Measurements from ENCODE around the gene PROCA1.
"Not testable (repeated sequence)": the region's sequence is repeated elsewhere in the genome, so short reads cannot be mapped to it uniquely, and the experiment has no call there.

The PROCA1 gene

DNA sequence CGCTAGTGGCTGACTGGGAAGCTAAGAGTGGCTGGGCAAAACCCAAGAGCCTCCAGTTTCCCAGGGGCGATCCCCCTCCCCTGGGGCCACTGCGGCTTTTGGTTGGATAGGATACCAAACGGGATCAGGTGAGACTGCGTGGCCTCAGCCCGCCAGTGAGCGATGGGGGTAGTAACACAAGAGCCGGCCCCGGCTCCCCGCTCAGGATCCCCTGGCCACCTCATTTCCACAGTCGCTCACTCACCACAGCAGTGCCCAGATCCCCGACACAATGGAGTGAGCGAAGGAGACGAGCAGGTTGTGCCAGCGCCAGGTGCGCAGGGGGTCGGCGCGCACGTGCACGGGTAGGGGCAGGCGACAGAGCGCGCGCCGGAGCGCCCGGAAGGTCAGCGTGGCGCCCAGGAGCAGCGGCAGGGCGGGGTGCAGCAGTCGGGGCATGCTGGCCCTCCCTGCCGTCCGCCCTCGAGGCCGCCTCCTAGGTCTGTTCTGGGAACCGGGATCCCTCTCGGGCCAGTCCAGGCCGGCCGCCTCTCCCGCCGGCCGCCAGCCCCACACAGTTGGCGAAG, 14.1 kb upstream of the PROCA1 start:
- DNase-seq (ENCODE audit: low read depth) = no peak

DNA sequence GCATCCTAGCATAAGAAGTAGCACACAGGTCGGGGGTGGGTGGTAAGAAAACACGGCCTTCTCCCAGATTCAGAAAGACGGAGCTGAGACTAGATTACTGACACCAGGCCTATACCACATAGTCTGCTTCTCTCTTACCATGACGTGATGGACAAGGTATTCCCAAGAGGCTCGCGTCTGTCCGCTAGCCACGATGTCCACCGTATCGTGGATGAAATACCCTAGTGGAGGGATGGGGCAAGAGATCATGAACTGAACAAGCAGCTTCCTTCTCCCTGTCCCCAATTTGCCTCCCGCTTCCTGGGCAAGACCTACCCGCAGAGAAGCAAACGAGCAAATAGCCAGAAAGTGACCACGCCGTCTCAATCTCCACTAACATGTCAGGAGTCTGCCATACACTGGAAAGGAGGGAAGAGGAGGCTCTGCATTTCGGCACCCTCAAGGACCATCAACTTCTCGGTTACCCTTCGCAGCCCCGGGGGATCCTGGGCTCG, 13.5 kb upstream of the PROCA1 start:
- no peak for DNase-seq (ENCODE audit: low read depth)

DNA sequence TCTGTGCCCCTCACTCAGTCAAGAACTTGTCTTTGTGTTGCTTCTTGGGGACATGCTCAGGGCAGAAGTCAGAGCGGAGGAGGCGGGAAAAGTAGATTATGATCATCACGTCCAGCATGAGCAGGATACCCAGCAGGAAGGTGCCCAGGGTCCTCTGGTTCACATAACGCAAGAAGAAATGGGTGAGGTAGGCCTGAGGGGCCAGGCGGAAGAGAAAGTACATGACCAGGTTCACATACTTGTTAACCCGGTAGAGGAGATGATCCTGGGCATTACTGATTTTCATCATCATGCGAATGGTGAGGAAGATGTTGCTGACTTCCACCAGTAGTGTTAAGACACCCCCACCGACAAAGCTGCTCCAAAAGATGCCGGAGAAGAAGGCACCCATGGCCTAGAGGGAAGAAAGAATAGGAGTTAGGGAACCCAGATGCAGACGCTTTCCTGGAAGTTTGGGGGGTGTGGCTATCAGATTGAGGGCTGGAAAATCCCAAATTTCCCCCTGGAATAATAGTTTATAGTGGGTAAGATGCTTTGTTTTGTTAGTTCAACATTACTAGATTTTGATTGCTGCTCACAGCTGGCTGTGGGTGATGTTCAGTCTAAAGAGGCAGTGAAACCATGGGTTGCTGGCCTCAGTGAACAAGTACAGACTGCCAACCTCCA, 12.9 kb upstream of the PROCA1 start:
- no peak for DNase-seq (ENCODE audit: low read depth)

DNA sequence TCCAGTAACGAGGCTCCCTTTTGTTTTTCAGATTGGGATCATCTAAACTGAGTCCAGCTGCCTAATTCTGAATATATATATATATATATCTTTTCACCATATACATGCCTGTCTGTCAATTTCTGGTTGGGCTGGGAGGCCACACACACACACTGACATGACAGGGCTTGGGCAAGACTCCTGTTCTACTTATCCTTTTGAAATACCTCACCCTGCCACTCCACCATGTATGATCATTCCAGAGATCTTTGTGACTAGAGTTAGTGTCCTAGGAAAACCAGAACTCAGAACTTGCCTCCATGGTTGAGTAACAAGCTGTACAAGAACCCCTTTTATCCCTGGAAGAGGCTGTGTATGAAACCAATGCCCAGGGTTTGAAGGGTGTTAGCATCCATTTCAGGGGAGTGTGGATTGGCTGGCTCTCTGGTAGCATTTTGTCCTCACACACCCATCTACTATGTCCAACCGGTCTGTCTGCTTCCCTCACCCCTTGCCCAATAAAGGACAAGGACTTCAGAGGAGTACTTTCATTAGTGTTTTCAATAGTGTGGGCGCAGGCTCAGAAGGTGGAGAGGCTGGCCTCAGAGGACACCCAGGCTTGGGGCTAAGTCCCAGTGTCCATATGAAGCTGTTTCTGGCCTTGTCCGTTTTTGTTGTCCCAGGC, 12.3 kb upstream of the PROCA1 start:
- not testable (repeated sequence) for DNase-seq (ENCODE audit: low read depth)

DNA sequence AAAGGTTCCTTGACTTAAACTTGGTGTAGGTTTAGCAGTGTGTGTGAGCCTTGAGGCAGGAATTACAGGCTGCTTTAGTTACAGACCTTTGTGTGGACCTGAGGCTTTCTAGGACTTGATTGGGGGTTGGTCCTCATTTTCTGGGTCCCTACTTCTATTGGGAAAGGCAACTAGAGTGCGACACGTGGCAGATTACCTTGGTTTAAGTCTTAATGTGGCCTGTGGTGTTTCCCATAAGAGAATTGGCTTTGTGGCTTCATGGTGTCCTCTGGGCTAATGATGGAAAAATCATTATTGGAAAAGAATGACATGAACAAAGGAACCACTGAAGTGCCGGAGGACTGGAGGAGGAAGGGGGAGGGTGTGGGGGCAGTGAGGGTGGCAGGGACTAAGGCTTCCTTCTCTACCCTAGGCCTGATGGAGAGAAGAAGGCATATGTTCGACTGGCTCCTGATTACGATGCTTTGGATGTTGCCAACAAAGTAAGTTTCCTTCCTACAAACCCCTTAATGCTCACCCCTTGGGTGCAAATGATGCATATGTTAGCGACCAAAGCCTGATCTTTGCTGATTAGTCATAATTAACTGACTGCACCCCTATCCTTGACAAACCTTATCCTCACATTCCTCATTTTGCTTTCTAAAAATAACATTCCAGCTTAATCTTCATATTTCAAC, 11.6 kb upstream of the PROCA1 start:
- no peak for DNase-seq (ENCODE audit: low read depth)

DNA sequence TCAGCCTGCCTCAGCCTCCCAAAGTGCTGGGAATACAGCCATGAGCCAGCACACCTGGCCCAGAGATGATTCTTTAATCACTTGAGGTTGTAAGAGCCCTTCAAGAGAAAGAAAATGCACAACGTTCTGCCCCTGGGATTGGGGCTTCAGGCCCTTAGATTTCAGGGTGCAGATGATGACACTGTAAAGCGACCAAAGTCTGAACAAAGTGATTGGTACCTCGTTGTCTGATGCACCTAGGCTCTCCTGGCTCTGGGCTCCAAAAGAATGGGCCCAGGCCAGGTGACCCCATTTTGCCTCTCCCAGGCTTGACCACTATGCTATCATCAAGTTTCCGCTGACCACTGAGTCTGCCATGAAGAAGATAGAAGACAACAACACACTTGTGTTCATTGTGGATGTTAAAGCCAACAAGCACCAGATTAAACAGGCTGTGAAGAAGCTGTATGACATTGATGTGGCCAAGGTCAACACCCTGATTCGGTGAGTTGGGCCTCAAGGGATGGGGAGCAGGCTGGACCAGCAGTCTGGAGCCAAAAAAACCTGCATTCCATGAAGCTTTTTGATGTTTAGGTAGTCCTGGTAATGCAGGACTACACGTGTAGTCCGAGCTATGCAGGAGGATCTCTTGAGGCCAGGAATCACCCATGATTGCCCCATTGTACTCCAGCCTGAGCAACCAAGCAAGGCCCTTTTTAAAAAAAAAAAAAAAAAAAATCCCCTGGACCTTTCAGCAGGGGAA, 10.9 kb upstream of the PROCA1 start:
- no peak for DNase-seq (ENCODE audit: low read depth)

DNA sequence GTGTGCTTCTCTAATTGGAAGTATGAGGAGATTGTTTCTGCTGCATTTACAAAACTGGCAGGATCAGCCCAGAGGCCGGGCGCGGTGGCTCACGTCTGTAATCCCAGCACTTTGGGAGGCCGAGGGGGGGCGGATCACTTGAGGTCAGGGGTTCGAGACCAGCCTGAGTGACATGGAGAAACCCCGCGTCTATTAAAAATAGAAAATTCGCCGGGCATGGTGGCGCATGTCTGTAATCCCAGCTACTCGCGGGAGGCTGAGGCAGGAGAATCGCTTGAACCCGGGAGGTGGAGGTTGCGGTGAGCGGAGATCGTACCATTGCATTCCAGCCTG, 9.3 kb upstream of the PROCA1 start:
- not testable (repeated sequence) for DNase-seq (ENCODE audit: low read depth)

DNA sequence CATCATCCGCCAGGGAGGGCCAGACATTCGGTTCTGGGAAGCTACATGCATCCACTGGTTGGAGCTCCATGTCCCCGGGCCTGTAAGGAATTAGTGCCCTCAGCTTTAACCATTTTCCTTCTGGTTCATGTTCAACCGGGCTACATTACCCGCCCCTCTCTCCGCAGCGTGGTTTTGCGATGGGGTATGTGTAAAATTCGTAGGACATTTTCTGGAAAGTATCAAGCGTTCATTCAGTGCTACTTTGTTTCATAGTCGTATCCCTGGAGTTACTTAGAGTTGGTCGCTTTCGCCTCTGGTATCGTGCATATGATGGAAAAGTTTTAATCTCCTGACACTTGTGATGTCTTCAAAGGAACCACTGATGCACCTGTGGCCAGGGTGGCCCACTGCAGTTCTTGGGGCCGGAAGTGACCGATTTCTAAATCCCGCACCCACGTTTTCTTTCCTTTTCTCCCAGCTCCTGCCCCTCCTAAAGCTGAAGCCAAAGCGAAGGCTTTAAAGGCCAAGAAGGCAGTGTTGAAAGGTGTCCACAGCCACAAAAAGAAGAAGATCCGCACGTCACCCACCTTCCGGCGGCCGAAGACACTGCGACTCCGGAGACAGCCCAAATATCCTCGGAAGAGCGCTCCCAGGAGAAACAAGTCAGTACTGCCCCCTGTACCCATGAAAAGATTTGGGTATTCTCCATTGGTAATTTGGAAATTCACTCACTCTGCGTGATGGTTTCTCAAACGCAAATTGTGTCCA, 8.7 kb upstream of the PROCA1 start:
- no peak for DNase-seq (ENCODE audit: low read depth)

DNA sequence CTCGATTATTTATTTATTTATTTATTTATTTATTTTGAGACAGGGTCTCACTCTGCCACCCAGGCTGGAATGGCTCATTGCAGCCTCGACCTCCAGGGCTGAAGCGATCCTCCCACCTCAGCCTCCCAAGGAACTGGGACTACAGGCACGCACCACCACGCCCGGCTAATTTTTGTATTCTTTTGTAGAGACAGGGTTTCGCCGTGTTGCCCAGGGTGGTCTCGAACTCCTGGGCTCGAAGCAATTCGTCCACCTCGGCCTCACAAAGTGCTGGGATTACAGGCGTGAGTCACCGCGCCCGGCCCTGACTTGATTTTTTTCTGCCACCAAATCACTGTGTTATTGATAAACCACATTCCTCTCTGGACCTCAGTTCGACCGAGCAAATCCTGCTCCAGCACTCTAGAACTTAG, 7.3 kb upstream of the PROCA1 start:
- DNase-seq (ENCODE audit: low read depth) = no peak

DNA sequence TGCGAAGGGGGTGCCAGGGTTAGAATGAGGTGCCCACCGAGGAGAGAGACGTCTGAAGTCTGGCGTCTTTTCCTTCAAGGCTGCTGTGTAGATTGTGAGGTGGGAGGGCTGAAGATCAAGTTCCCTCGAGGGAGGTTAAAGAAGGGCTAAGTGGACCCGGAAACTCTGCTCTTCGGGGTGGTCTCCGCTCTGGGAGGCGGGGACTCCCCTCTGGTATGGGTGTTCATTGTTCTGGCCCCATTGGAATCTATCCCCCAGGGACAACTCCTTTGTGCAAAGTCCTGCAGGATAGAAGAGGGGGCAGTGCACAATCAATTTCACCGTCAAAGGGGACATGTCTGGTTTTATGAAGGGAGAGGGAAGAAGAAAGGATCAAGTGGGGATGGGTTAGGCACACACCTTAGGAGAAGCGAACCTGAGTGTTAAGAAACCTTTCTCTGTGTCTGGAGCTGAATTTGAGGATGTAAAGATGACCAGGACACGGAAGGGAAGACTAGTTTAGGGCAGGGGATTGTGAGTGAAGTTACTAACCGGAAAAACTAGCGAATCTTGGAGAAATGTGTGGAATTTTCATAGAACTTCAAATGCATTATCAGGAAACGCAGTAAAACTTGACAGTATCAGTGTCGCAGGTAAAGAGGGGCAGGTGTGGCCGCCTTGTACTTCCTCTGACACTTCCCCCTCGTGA, 6.8 kb upstream of the PROCA1 start:
- no peak for DNase-seq (ENCODE audit: low read depth)

DNA sequence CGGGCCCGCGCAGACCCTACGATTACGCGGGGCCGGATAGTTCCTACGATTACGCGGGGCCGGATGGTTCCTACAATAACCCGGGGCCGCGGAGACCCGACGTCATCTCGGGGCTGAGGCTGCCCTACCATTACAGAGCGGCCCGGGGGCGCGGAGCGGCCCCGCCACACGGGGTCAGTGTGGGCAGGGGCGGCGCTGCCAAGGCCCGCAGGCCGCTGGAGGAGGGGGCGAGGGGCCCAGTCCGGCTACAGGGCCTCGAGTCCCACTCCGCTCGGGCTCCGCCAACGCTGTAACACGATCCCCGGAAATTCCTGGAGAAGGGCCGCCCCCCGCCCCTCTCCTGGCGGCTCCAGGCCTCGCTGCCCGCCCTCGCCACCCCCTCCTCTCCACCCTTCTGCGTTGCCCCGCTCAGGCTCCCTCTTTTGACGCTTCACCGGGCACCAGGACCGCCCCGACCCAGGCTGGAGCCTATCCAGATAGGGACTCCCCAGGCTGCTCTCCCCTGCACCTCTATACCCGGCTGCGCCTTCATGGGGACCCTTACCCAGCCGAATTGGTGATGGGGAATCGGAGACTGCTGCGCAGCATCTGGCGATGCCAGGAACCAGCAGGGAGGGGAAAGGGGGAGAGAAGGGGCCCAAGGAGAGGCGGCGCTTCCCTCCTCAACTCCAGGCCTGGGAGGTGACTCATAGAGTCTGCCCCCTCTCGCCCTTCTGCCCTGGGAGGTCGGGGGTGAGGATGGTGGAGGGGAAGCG, 6.1 kb upstream of the PROCA1 start, which contains the start of gene RAB34:
RAB34 (minus strand) TSS at position 291 of the 755 bp plus-strand sequence. CDS start 602 bp downstream, outside the sequence.
- peak; percentile 58 for DNase-seq (ENCODE audit: low read depth)

DNA sequence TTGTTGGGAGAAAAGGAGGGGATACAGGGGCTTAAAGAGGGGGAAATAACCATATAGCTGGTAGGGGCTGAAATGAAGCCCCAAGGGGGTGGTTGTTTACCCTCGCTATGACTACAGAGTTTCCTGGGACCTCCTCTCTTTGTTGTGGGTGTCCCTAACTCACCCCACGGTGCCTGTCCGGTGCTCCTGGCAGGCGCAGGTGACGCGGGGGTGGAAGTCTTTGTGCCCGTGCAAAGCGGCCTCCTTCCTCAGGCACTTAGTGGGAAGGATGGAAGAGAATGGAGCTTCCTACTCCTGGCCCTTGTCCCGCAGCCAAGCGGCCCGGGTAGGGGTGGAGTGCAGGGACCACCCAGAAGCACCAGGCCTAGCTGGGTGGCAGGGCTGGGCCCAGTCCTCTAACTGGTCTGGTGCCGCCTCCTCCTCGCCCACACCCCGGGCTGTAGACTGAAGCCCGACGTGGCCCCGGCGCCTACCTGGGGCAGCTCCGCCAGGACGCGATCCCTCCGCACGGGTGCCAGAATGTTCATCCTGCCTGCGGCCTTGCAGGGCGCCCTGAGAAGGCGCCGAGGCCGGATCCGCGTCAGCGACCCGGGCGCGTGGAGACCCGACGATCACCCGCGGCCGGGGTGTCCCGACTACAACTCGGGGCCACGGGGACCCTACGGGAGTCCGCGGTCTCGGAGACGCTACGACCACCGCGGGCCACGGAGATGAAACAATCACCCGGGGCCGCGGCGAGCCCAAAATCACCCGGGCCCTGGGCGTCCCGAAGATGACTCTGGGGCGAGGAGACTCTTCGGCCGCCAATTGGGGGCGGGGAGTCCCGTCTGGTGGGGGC, 5.3 kb upstream of the PROCA1 start:
- no peak for DNase-seq (ENCODE audit: low read depth)

DNA sequence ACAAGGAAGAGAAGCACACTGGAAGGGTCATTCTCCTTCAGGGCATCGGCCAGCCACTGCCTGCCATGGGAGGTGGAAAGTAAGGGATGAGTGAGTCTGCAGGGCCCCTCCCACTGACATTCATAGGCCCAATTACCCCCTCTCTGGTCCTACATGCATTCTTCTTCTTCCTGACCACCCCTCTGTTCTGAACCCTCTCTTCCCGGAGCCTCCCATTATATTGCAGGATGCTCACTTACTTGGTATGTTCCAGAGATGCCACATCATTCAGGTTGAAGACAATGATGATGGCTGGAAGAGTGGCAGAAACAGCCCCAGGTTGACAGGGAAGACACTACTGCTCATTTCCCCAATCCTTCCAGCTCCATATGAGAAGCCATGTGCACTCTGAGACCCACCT, 3.5 kb upstream of the PROCA1 start:
- no peak for DNase-seq (ENCODE audit: low read depth)

DNA sequence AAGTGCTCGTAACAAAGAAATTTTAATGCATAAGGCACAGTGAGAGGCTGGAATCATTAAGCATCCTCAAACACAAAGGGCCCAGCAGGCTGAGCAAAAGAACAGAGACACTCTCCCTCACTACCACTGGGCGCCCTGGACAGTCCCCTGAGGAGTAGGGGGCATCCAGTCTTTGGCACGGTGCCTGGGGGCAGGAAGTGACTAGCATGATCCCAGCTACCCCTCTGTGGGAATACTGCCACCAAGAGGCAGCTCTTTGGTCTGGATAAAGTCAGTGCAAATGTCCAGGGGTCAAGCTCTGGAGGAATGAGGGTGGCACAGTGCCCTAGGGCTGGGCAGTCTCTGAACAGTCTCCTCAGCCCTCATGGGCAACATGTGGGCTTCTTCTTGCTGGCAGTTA, 2.6 kb upstream of the PROCA1 start:
- no peak for DNase-seq (ENCODE audit: low read depth)

DNA sequence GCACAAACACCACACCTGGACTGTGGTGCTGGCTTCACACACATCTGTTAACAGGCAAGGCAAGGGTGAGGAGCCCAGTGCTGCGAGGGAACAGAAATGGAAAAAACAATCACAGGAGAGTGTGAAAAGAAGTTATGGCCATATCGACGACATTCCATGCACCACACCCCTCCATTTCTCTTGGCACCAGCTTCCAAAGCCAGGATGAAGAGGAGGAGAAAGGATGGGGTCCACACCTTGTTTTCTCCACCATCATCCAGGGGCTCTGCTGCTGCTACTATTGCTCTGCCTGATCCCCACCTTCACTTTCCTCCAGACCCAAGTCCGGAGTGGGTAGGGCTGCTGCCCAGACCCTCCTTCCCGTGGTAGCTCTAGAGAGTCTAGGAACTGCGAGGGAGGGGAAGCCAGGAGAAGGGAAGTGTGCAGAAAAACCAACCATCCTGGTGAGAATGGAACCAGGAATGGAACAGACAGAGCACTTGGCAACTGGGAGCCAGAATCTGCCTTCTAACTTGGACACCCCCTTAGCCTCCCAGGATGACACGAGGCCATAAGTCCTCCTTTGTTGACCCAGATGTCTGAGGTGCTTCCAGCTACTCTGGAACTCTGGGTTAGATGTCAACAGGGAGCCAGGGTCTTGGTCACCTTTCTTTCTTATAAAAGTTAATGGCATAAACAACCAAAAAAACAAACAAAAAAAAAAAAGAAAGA, 1.2 kb upstream of the PROCA1 start:
- no peak for DNase-seq (ENCODE audit: low read depth)

DNA sequence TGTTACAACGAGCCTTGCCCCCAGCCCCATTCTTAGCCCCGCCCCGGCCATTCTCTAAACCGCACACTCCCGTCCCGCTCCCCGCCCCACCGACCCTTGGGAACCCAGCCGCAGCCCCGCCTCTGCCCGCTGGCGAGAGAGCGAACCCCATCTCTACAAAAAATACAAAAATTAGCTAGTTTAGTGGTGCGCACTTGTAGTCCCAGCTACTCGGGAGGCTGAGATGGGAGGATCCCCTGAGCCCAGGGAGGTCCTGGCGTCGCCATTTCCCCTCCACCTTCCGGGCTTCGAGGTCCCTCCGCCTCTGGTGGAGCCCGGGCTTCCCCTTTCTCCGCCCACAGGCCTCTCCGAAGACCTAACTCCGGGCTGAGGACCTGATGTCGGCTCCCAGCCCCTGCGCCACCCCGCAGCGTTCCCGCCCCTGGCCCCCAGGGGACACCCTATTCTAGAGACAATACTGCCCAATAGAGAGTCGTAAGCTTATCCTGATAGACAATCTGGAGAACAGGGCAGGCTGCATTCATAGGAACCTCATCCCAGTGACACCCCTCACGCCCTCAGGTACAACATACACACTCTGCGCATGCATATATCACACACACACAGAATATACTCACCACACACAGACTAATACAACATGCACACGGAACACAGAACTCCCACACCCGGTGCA, 480 bp upstream of the PROCA1 start:
- DNase-seq (ENCODE audit: low read depth) = no peak

DNA sequence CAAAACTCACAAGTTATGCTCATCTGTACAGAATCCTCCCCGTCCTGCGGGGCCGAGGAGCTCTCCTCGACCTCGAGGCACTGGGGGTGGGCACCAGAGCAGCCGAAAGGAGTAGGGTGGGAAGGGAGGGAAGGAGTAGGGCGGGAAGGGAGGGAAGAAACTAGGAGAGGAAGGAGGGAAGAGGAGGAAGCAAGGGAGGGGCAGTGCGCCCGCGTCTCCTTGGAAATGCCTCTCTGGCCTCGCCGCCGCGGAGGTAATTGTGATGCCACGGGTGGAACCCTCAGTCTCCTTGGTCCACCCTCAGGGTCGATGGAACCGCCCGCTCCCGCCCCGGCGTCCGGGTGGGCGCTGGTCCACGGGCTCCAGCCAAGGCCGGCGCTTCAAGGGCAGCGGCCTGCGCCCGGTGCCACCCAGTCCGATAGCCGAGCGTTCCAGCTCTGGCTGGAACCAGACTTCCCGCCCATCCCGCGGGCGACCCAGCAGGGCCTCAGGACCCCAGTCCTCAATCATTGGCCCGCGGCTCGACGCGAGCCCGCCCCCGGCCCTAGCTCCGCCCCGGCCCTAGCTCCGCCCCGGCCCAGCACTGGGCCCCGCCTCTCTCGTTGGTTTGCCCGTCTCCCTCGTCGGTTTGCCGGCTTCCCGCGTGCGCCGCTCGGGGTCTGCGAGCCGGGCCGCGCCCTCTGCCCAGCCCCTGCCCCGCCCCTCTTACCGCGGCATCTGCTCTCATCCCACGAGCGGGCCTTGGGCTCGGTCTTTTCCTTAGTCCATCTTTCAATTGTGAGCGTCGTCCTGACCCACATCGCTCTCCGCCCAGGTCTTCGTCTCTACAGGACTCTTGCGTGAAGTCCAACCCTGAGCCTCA, 596 bp downstream of the PROCA1 start:
- DNase-seq (ENCODE audit: low read depth) = peak; percentile 67

Measured in HS-5 (cell line).